HEK293T (cell line): ENCODE measurements around the gene TRDN.

Source experiments
- CTCF ChIA-PET: fragments of 350-600 bp; formaldehyde crosslinking; extraction: SDS; loops from one replicate; lab custom pipeline; 2021; ENCODE audit warnings: antibody characterized with exemption, inconsistent platforms; lab: Yijun Ruan, JAX
- POLR2A ChIA-PET: fragments of 350-600 bp; formaldehyde crosslinking; extraction: SDS; loops from one replicate; lab custom pipeline; 2020; ENCODE audit warnings: antibody characterized with exemption, inconsistent platforms; lab: Yijun Ruan, JAX
- DNase-seq: peaks from one replicate; pipeline ENCODE4 v3.0.0; 2012; ENCODE audit warnings: mixed read lengths; ENCODE audit errors: extremely low spot score
- ARNT ChIP-seq: fragments of 450-650 bp; IDR thresholded peaks from 2 replicates; pipeline ENCODE4 v1.6.1; 2017; ENCODE audit warnings: mild to moderate bottlenecking
- BHLHE40 ChIP-seq: fragments of 450-650 bp; IDR thresholded peaks from 2 replicates; pipeline ENCODE4 v1.6.1; 2016; ENCODE audit warnings: mild to moderate bottlenecking, moderate library complexity, borderline replicate concordance
- CTBP1 ChIP-seq: fragments of 450-650 bp; IDR thresholded peaks from 2 replicates; pipeline ENCODE4 v1.6.1; 2016; ENCODE audit warnings: borderline replicate concordance
- ELF4 ChIP-seq: fragments of 450-650 bp; IDR thresholded peaks from 2 replicates; pipeline ENCODE4 v1.6.1; 2017; ENCODE audit warnings: antibody characterized with exemption
- FOXA1 ChIP-seq: fragments of 450-650 bp; IDR thresholded peaks from 2 replicates; pipeline ENCODE4 v1.6.1; 2016; ENCODE audit warnings: mild to moderate bottlenecking
- FOXK2 ChIP-seq: fragments of 450-650 bp; IDR thresholded peaks from 2 replicates; pipeline ENCODE4 v1.6.1; 2016; ENCODE audit warnings: mild to moderate bottlenecking
- FOXM1 ChIP-seq: fragments of 450-650 bp; IDR thresholded peaks from 2 replicates; pipeline ENCODE4 v1.6.1; 2017; ENCODE audit warnings: mild to moderate bottlenecking, borderline replicate concordance
- HDGF ChIP-seq: fragments of 450-650 bp; IDR thresholded peaks from 2 replicates; pipeline ENCODE4 v1.6.1; 2017; ENCODE audit warnings: antibody characterized with exemption, borderline replicate concordance
- L3MBTL2 ChIP-seq: fragments of 450-650 bp; conservative IDR thresholded peaks from 2 replicates; pipeline ENCODE4 v1.6.1; 2016; ENCODE audit warnings: mild to moderate bottlenecking
- LEF1 ChIP-seq: fragments of 450-650 bp; IDR thresholded peaks from 2 replicates; pipeline ENCODE4 v1.6.1; 2017; ENCODE audit warnings: mild to moderate bottlenecking, borderline replicate concordance
- NFRKB ChIP-seq: fragments of 450-650 bp; IDR thresholded peaks from 2 replicates; pipeline ENCODE4 v1.6.1; 2016; ENCODE audit warnings: mild to moderate bottlenecking, moderate library complexity
- PKNOX1 ChIP-seq: fragments of 450-650 bp; IDR thresholded peaks from 2 replicates; pipeline ENCODE4 v1.6.1; 2016
- SP1 ChIP-seq: fragments of 450-650 bp; IDR thresholded peaks from 2 replicates; pipeline ENCODE4 v1.6.1; 2017
- SUZ12 ChIP-seq: fragments of 450-650 bp; IDR thresholded peaks from 2 replicates; pipeline ENCODE4 v1.6.1; 2016; ENCODE audit warnings: mild to moderate bottlenecking
- TARDBP ChIP-seq: fragments of 450-650 bp; IDR thresholded peaks from 2 replicates; pipeline ENCODE4 v1.6.1; 2016
- ZNF384 ChIP-seq: fragments of 450-650 bp; IDR thresholded peaks from 2 replicates; pipeline ENCODE4 v1.6.1; 2016

TRDN gene

GRCh38 chr6:123518441-123519188, 118.1 kb downstream of the TRDN start:
- ChIA-PET POLR2A (no interaction called here), CTCF (no interaction called here)
- no peak for DNase-seq
- TF ChIP-seq L3MBTL2, result no peak
- TF ChIP-seq ZNF384, result no peak
- no peak for TF ChIP-seq SP1
- TF ChIP-seq FOXK2, result no peak
- TF ChIP-seq HDGF, result no peak
- TF ChIP-seq SUZ12, result no peak
- TF ChIP-seq ARNT, result no peak
- no peak for TF ChIP-seq FOXM1
- TF ChIP-seq FOXA1, result no peak
- no peak for TF ChIP-seq NFRKB

- DNase-seq, result no peak
- ChIA-PET POLR2A (no interaction called here), CTCF (no interaction called here)
- no peak for TF ChIP-seq SP1
- TF ChIP-seq HDGF, result no peak
- no peak for TF ChIP-seq FOXM1
- no peak for TF ChIP-seq LEF1
- TF ChIP-seq SUZ12, result no peak
- no peak for TF ChIP-seq CTBP1
Observed at GRCh38 chr6:123515715-123516114, 121.0 kb downstream of the TRDN start.

GRCh38 chr6:123509112-123509511, 127.6 kb downstream of the TRDN start:
- POLR2A ChIA-PET, result no interaction called here
- TF ChIP-seq PKNOX1 (no peak), LEF1 (no peak), L3MBTL2 (no peak), SP1 (no peak), NFRKB (no peak), FOXA1 (no peak), TARDBP (no peak), BHLHE40 (no peak), SUZ12 (no peak), HDGF (no peak), CTBP1 (no peak), FOXK2 (no peak), ELF4 (no peak), ARNT (no peak), ZNF384 (no peak), FOXM1 (no peak)
- no peak for DNase-seq
- CTCF ChIA-PET, result no interaction called here

GRCh38 chr6:123508290-123508689, 128.5 kb downstream of the TRDN start:
- DNase-seq, result no peak
- POLR2A ChIA-PET, result no interaction called here
- TF ChIP-seq TARDBP (no peak), ARNT (no peak), FOXK2 (no peak), ZNF384 (no peak), SUZ12 (no peak), NFRKB (no peak), CTBP1 (no peak), PKNOX1 (no peak), L3MBTL2 (no peak), SP1 (no peak), ELF4 (no peak), FOXM1 (no peak), HDGF (no peak), FOXA1 (no peak), BHLHE40 (no peak), LEF1 (no peak)
- CTCF ChIA-PET, result no interaction called here

GRCh38 chr6:123507582-123507981, 129.2 kb downstream of the TRDN start:
- no peak for DNase-seq
- ChIA-PET POLR2A (no interaction called here), CTCF (no interaction called here)
- TF ChIP-seq ELF4, result no peak
- TF ChIP-seq L3MBTL2, result no peak
- TF ChIP-seq SP1, result no peak
- no peak for TF ChIP-seq ARNT
- no peak for TF ChIP-seq FOXK2
- TF ChIP-seq HDGF, result no peak
- TF ChIP-seq TARDBP, result no peak
- TF ChIP-seq ZNF384, result no peak
- TF ChIP-seq LEF1, result no peak
- no peak for TF ChIP-seq SUZ12
- TF ChIP-seq PKNOX1, result no peak
- no peak for TF ChIP-seq FOXM1
- TF ChIP-seq FOXA1, result no peak
- no peak for TF ChIP-seq CTBP1
- no peak for TF ChIP-seq BHLHE40
- no peak for TF ChIP-seq NFRKB

GRCh38 chr6:123503619-123504018, 133.1 kb downstream of the TRDN start:
- no peak for DNase-seq
- POLR2A ChIA-PET, result no interaction called here
- CTCF ChIA-PET, result no interaction called here
- no peak for TF ChIP-seq FOXK2
- no peak for TF ChIP-seq NFRKB
- no peak for TF ChIP-seq SUZ12
- TF ChIP-seq ZNF384, result no peak
